GM21367 (cell line): ENCODE data around the gene VMP1.
"Not testable (repeated sequence)": the region's sequence is repeated elsewhere in the genome, so short reads cannot be mapped to it uniquely, and the experiment has no call there.

Experiments used
- ATAC-seq: cut with Tn5 transposase; IDR thresholded peaks from one replicate; pipeline ENCODE4 v1.9.1; 2021; ENCODE audit not compliant: unreplicated experiment

Gene VMP1

GRCh38 chr17:59776577-59776976 is 69.1 kb downstream of the VMP1 start:
- ATAC-seq = no peak

GRCh38 chr17:59777033-59777432 is 69.6 kb downstream of the VMP1 start:
- ATAC-seq = no peak

- ATAC-seq = no peak
Observed at GRCh38 chr17:59778996-59779395, 71.5 kb downstream of the VMP1 start.

- ATAC-seq = no peak
Observed at GRCh38 chr17:59779521-59779920, 72.1 kb downstream of the VMP1 start.

- ATAC-seq = not testable (repeated sequence)
Observed at GRCh38 chr17:59780548-59780947, 73.1 kb downstream of the VMP1 start.

GRCh38 chr17:59783221-59784047 is 76.0 kb downstream of the VMP1 start:
- ATAC-seq = no peak

GRCh38 chr17:59785091-59785799 is 77.8 kb downstream of the VMP1 start:
- ATAC-seq = no peak

- ATAC-seq = no peak
Observed at GRCh38 chr17:59786213-59786535, 78.7 kb downstream of the VMP1 start.

GRCh38 chr17:59786536-59787319 is 79.3 kb downstream of the VMP1 start:
- ATAC-seq = peak; percentile 79

- not testable (repeated sequence) for ATAC-seq
Observed at GRCh38 chr17:59789849-59790248, 82.4 kb downstream of the VMP1 start.

- not testable (repeated sequence) for ATAC-seq
Observed at GRCh38 chr17:59790418-59790817, 83.0 kb downstream of the VMP1 start.

GRCh38 chr17:59790910-59791309 is 83.5 kb downstream of the VMP1 start:
- no peak for ATAC-seq

- no peak for ATAC-seq
Observed at GRCh38 chr17:59791603-59792457, 84.4 kb downstream of the VMP1 start.

- not testable (repeated sequence) for ATAC-seq
Observed at GRCh38 chr17:59792458-59792823, 85.0 kb downstream of the VMP1 start.

- no peak for ATAC-seq
Observed at GRCh38 chr17:59793205-59793604, 85.8 kb downstream of the VMP1 start.

GRCh38 chr17:59796138-59796537 is 88.7 kb downstream of the VMP1 start:
- no peak for ATAC-seq

GRCh38 chr17:59796785-59797205 is 89.3 kb downstream of the VMP1 start:
- ATAC-seq = no peak

GRCh38 chr17:59798111-59798510 is 90.7 kb downstream of the VMP1 start:
- ATAC-seq = no peak

GRCh38 chr17:59800530-59800942 is 93.1 kb downstream of the VMP1 start:
- ATAC-seq = no peak

GRCh38 chr17:59802160-59802559 is 94.7 kb downstream of the VMP1 start:
- ATAC-seq = no peak
